Heart left ventricle (tissue), 16 donors: ENCODE measurements around the gene OR2A2. TPM values are rescaled to one million over a fixed set of nuclear protein-coding genes. Genes with fewer than 3 reads are reported as not detected.

Experiments
- ATAC-seq, 4 donors: fragments of 200-7000 bp; cut with Tn5 transposase; one replicate each; pipeline ENCODE4 v1.9.1; 2020 to 2022; ENCODE audit warnings: moderate library complexity in 4 of 4, mild to moderate bottlenecking in 3 of 4, moderate number of reproducible peaks in 1 of 4
- DNase-seq, 5 donors: peaks; one replicate each; pipeline ENCODE4 v3.0.0-alpha.2; 2020
- H3K27ac ChIP-seq, 12 donors: fragments of 200-600 bp; sonication (generic) in 4 of 12; one replicate each; pipeline versions ENCODE4 v1.5.0 to v1.8.0; 2016 to 2022; ENCODE audit warnings: mild to moderate bottlenecking in 2 of 12
- H3K27me3 ChIP-seq, 9 donors: fragments of 200-600 bp; sonication (generic) in 2 of 9; one replicate each; pipeline versions ENCODE4 v1.5.1 to v1.8.0; 2016 to 2022; ENCODE audit warnings: mild to moderate bottlenecking in 3 of 9
- H3K36me3 ChIP-seq, 9 donors: fragments of 200-600 bp; sonication (generic) in 2 of 9; one replicate each; pipeline versions ENCODE4 v1.5.0 to v1.8.0; 2018 to 2022; ENCODE audit warnings: mild to moderate bottlenecking in 2 of 9
- H3K4me1 ChIP-seq, 12 donors: fragments of 200-600 bp; sonication (generic) in 4 of 12; one replicate each; pipeline versions ENCODE4 v1.5.0 to v1.8.0; 2016 to 2022; ENCODE audit warnings: mild to moderate bottlenecking in 3 of 12
- H3K4me3 ChIP-seq, 12 donors: fragments of 200-600 bp; sonication (generic) in 4 of 12; one replicate each; pipeline versions ENCODE4 v1.5.0 to v1.8.0; 2017 to 2022; ENCODE audit warnings: mild to moderate bottlenecking in 9 of 12, moderate library complexity in 4 of 12
- H3K9me3 ChIP-seq, 12 donors: fragments of 200-600 bp; sonication (generic) in 4 of 12; one replicate each; pipeline versions ENCODE4 v1.5.0 to v1.8.0; 2016 to 2022; ENCODE audit warnings: mild to moderate bottlenecking in 1 of 12
- POLR2A ChIP-seq, 2 donors: fragments of 450-650 bp; IDR thresholded peaks; one replicate each; pipeline ENCODE4 v1.6.1; 2017; ENCODE audit warnings: antibody characterized with exemption in 2 of 2, mild to moderate bottlenecking in 2 of 2, moderate library complexity in 2 of 2
- WGBS, 4 donors: extraction: QIAGEN DNeasy Blood & Tissue Kit in 2 of 4; methylation state at CpG; one replicate each; pipeline versions ENCODE4 v1.1.5 to v1.1.7; 2013 to 2018; 5-methylcytosine and 5-hydroxymethylcytosine counted together
- intact Hi-C, 10 donors: fragments of 100-400 bp; cut with DNase I; formaldehyde crosslinking; loops; one replicate each; pipeline versions ENCODE4 v1.11.1 to v1.14.2; 2022
- polyA plus RNA-seq, 2 donors: library from polyadenylated mRNA; stranded (reverse); fragments of 200-250 nt; gene quantifications; one replicate each; pipeline ENCODE4 v1.2.3, GENCODE V29; 2013
- total RNA-seq, 9 donors: library from RNA; depleted of rRNA in 2 of 9; stranded (reverse); fragments of >200 nt in 2 of 9; fragmentation: NEBNext Ultra II Directional in 3 of 9; extraction: Animal tissue kit (Norgen Biotek cat#: 25700) in 3 of 9; gene quantifications; one replicate each; pipeline versions ENCODE4 v1.1.0 to v1.2.4, GENCODE V29; 2016 to 2023
- TF ChIP-seq, protein P1 (sequence below), 12 donors: fragments of 200-600 bp; sonication (generic) in 4 of 12; IDR thresholded peaks; one replicate each; pipeline versions ENCODE4 v1.5.0 to v1.8.0; 2018 to 2022; ENCODE audit warnings: antibody characterized with exemption in 12 of 12, mild to moderate bottlenecking in 5 of 12
- donor health status: ischemic (EF 13 %, LVEDD 7.1; RV severe dilation, severe dysfunction).
- donor health status: healthy with polysubstance abuse.
- donor health status: DM: no; HTN: yes; CAD: no.
- donor health status: DM: no; HTN: no; CAD: no.
- donor health status: ischemic (EF 25% LVEDD 6.9; RV normal size, moderate dysfunction).
- donor health status: ischemic (EF 25% LVEDD 5.7; RV mildly dilated, moderate dysfunction).
- donor health status: healthy.
- donor health status: DM: yes; HTN: yes; CAD: no.
- donor health status: ischemic (EF 35%, LVEDD 5.7; RV mildly dilated, moderate dysfunction).
- donor health status: nonischemic (EF 11% LVEDD 7.7; RV severe dilation, severe dysfunction).
- donor health status: DM: yes; HTN: yes; CAD: no.
- donor health status: PGD.
- donor health status: ischemic (EF 29% LVEDD 5.4; RV normal size, mild dysfunction).
- donor health status: nonischemic (EF 23%, LVEDD 6.1; RV moderate dilation, normal function).

The OR2A2 gene
- total and polyA plus RNA-seq, 11 donors = not detected

DNA sequence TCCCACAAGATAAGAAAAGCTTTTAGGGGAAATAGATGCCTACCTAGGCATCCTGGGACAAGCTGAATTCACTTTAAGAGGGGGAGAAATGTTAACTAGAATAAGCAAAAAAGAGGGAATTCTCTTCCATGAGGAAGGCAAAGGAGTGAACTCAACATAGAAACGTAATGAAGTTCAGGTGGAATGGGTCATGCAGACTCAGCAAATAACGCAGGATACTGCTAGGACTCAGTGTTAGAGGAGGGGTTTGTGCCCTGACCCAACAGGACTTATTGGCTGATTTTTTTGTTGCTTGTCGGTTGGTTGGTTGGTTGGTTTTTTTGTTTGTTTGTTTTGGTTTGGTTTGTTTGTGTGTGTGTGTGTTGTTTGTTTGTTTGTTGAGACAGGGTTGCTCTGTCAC is 22.9 kb downstream of the OR2A2 start:
- H3K9me3 ChIP-seq = no peaks in the 10 kb centered on the region
- H3K36me3 ChIP-seq = no peaks in the 10 kb centered on the region
- TF ChIP-seq, protein P1, sequence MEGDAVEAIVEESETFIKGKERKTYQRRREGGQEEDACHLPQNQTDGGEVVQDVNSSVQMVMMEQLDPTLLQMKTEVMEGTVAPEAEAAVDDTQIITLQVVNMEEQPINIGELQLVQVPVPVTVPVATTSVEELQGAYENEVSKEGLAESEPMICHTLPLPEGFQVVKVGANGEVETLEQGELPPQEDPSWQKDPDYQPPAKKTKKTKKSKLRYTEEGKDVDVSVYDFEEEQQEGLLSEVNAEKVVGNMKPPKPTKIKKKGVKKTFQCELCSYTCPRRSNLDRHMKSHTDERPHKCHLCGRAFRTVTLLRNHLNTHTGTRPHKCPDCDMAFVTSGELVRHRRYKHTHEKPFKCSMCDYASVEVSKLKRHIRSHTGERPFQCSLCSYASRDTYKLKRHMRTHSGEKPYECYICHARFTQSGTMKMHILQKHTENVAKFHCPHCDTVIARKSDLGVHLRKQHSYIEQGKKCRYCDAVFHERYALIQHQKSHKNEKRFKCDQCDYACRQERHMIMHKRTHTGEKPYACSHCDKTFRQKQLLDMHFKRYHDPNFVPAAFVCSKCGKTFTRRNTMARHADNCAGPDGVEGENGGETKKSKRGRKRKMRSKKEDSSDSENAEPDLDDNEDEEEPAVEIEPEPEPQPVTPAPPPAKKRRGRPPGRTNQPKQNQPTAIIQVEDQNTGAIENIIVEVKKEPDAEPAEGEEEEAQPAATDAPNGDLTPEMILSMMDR (IDR thresholded peaks at IDR 0.05) = no peak
- TF ChIP-seq POLR2A (IDR thresholded peaks at IDR 0.05) = no peak
- 68 to 81% (median 74%) methylated on average over 3 of the region's 3 CpGs for WGBS, 4 donors
- no peak overlapping the region for H3K4me3 ChIP-seq
- no peaks in the 10 kb centered on the region for H3K27me3 ChIP-seq
- no peaks in the 10 kb centered on the region for H3K4me1 ChIP-seq
- no peak overlapping the region for H3K27ac ChIP-seq
- intact Hi-C loops = loop anchor here in 1 of 10 donors (10.0 kb wide), 1 partner anchor 157 kb away; no protein-coding TSS in a partner anchor
- no peak for ATAC-seq
- DNase-seq = no peak

DNA sequence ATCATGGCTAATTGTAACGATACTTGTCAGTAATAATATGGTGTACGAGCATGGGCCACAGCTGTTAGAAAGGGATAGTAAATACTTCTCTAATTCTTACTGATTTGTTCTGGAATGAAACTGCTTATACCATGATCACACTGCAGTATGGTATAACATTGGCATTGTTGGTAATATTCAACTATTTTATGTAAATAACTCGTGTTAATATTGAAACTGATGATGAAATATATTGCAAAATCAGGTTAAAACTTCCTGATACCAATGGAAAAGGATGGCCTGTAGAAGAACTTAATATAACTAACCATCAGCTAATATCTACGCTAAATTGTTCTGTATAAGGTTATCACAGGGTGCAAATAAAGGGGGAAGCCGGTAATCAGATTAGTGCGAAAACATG is 23.9 kb downstream of the OR2A2 start:
- intact Hi-C loops = loop anchor here in 1 of 10 donors (10.0 kb wide), 1 partner anchor 159 kb away; no protein-coding TSS in a partner anchor
- 72 to 92% (median 78%) methylated on average over 6 of the region's 6 CpGs for WGBS, 4 donors
- TF ChIP-seq, protein P1 (IDR thresholded peaks at IDR 0.05) = no peak
- no peak for TF ChIP-seq POLR2A (IDR thresholded peaks at IDR 0.05)
- Histone ChIP-seq H3K27me3 (no peaks in the 10 kb centered on the region), H3K27ac (no peak overlapping the region), H3K4me1 (no peaks in the 10 kb centered on the region), H3K36me3 (no peaks in the 10 kb centered on the region), H3K9me3 (no peaks in the 10 kb centered on the region), H3K4me3 (no peak overlapping the region)
- no peak for ATAC-seq
- no peak for DNase-seq

GRCh38 chr7:144134116-144134515 is 24.7 kb downstream of the OR2A2 start:
- TF ChIP-seq, protein P1 (IDR thresholded peaks at IDR 0.05) = no peak
- no peak for TF ChIP-seq POLR2A (IDR thresholded peaks at IDR 0.05)
- H3K27me3 ChIP-seq = no peaks in the 10 kb centered on the region
- no peak overlapping the region for H3K27ac ChIP-seq
- ATAC-seq = no peak
- no peak overlapping the region for H3K4me3 ChIP-seq
- no peaks in the 10 kb centered on the region for H3K9me3 ChIP-seq
- H3K4me1 ChIP-seq = no peaks in the 10 kb centered on the region
- no peak for DNase-seq
- 47 to 81% (median 68%) methylated on average over 1 of the region's 1 CpG for WGBS, 4 donors
- no peaks in the 10 kb centered on the region for H3K36me3 ChIP-seq
- intact Hi-C loops = loop anchor here in 1 of 10 donors (10.0 kb wide), 1 partner anchor 159 kb away; no protein-coding TSS in a partner anchor

DNA sequence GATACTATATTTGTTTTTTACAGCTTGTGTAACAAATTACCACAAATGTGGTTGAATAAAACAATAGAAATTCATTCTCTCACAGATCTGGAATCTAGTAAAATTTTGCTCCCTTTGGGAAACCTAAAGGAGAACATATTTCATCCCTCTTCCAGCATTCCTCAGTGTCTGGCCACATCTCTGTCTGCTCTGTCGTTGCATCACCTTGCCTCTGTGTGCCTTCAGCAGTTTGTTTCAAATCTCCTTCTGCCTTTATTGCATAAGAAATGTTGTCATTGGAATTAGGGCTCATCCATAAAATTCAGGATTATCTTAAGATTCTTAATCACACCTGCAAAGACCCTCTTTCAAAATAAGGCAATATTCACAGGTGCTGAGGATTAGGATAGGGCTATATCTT is 28.1 kb downstream of the OR2A2 start:
- H3K27me3 ChIP-seq = no peaks in the 10 kb centered on the region
- H3K9me3 ChIP-seq = no peaks in the 10 kb centered on the region
- ATAC-seq = no peak
- DNase-seq = no peak
- intact Hi-C loops = loop anchor here in 1 of 10 donors (10.0 kb wide), 1 partner anchor 163 kb away; no protein-coding TSS in a partner anchor
- no peak overlapping the region for H3K27ac ChIP-seq
- no peaks in the 10 kb centered on the region for H3K4me1 ChIP-seq
- 63 to 79% (median 69%) methylated on average over 1 of the region's 1 CpG for WGBS, 4 donors
- no peaks in the 10 kb centered on the region for H3K36me3 ChIP-seq
- TF ChIP-seq, protein P1 (IDR thresholded peaks at IDR 0.05) = no peak
- no peak for TF ChIP-seq POLR2A (IDR thresholded peaks at IDR 0.05)
- no peak overlapping the region for H3K4me3 ChIP-seq
